SK-N-MC (cell line): ENCODE data around the gene SUGP1.

ENCODE experiments used
- EZH2 ChIP-seq: fragments of 200-600 bp; sonication (generic); IDR thresholded peaks from one replicate; pipeline ENCODE4 v1.6.1; 2017; ENCODE audit warnings: antibody characterized with exemption
- FOXP2 ChIP-seq: optimal IDR thresholded peaks from 2 replicates; pipeline ENCODE3; 2011; ENCODE audit warnings: mild to moderate bottlenecking, moderate library complexity; ENCODE audit not compliant: insufficient read depth; ENCODE audit errors: extremely low read length, control extremely low read depth
- POLR2AphosphoS5 ChIP-seq: IDR thresholded peaks from 2 replicates; pipeline ENCODE4 v1.6.1; 2012; ENCODE audit warnings: mild to moderate bottlenecking, low read depth, low read length, borderline replicate concordance

DNA sequence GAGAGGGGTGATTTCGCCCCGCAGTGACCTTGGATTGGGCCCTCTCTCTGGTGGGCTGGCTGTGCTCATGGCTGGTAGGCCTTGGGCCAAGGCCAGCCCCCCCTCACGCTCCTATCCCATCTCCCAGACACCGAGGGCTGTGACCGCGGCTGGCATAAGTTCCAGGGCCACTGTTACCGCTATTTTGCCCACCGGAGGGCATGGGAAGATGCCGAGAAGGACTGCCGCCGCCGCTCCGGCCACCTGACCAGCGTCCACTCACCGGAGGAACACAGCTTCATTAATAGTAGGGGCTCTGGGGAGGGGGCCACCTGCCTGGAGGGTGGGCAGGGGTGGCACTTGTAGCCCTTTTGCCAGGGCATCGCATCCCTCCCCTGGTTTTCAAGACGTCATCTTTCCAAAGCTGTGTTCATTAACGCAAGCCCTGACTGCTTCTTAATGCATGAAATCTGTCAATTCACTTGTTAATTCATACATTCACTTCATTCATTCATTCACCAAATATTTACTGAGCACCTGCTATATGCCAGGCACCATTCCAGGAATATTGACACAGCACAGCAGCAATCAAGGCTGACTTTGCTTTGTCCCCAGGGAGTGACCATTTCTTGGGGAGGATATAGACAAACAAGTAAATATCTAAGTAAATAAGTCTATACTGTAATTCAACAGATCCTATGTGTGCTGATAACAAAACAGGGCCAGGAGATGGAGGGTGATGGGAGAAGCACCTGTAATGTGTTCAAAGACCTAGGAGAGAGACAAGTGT, 82.0 kb downstream of the SUGP1 start:
- TF ChIP-seq POLR2AphosphoS5 (no peak), EZH2 (no peak), FOXP2 (no peak)
